IMR-90 (cell line): ENCODE results near the gene DCUN1D2. TPM values are rescaled to one million over a fixed set of nuclear protein-coding genes. Genes with fewer than 3 reads are reported as not detected.
A peak's percentile ranks its signal among the peaks of the same experiment; 100 is the strongest.

Experiments
- ATAC-seq: fragments of 200-7000 bp; cut with Tn5 transposase; 2 replicates; pipeline ENCODE4 v1.9.1; 2020; ENCODE audit warnings: low read depth, mild to moderate bottlenecking, moderate library complexity
- BruUV-seq: library from RNA; stranded (reverse); fragments of 400-500 nt; replicated peaks from 2 replicates; lab custom pipeline; 2021; lab: Mats Ljungman, UMichigan
- CTCF ChIA-PET: fragments of 300-600 bp; formaldehyde crosslinking; extraction: SDS; loops from one replicate; lab custom pipeline; 2021; ENCODE audit warnings: antibody characterized with exemption; lab: Yijun Ruan, JAX
- POLR2A ChIA-PET: fragments of 300-600 bp; sonication (Branson Sonifier 250); formaldehyde crosslinking; loops from one replicate; lab custom pipeline; 2022; ENCODE audit warnings: antibody characterized with exemption; ENCODE audit not compliant: unreplicated experiment; lab: Charles Lee
- DNase-seq: peaks from one replicate; pipeline ENCODE4 v3.0.0; 2013
- H2AFZ ChIP-seq: replicated peaks from 2 replicates; pipeline ENCODE3; 2013; ENCODE audit warnings: low read length, mild to moderate bottlenecking; ENCODE audit not compliant: poor library complexity
- H2AK5ac ChIP-seq: 2 replicates; pipeline ENCODE4 v1.6.1; 2013; ENCODE audit warnings: low read depth, low read length, inconsistent platforms
- H2AK9ac ChIP-seq: replicated peaks from 2 replicates; pipeline ENCODE3; 2013; ENCODE audit warnings: mild to moderate bottlenecking, low read depth, low read length, moderate library complexity; ENCODE audit not compliant: poor library complexity
- H2BK120ac ChIP-seq: 2 replicates; pipeline ENCODE4 v1.6.1; 2013; ENCODE audit warnings: low read depth, low read length, inconsistent platforms
- H2BK15ac ChIP-seq: 3 replicates; pipeline ENCODE4 v1.6.1; 2013; ENCODE audit warnings: low read depth, low read length, inconsistent platforms
- H2BK20ac ChIP-seq: 2 replicates; pipeline ENCODE4 v1.6.1; 2013; ENCODE audit warnings: low read depth, mild to moderate bottlenecking, inconsistent platforms, low read length, moderate library complexity
- H2BK5ac ChIP-seq: 2 replicates; pipeline ENCODE4 v1.6.1; 2013; ENCODE audit warnings: mild to moderate bottlenecking, low read depth, low read length, inconsistent platforms; ENCODE audit not compliant: poor library complexity, severe bottlenecking
- H3K14ac ChIP-seq: replicated peaks from 2 replicates; pipeline ENCODE4 v1.6.1; 2013; ENCODE audit warnings: low read depth, low read length, inconsistent platforms
- H3K18ac ChIP-seq: 2 replicates; pipeline ENCODE4 v1.6.1; 2013; ENCODE audit warnings: low read depth, low read length, control low read depth
- H3K23ac ChIP-seq: 2 replicates; pipeline ENCODE4 v1.6.1; 2013; ENCODE audit warnings: low read depth, low read length, inconsistent platforms
- H3K27ac ChIP-seq: 2 replicates; pipeline ENCODE4 v1.5.1; 2013; ENCODE audit warnings: mild to moderate bottlenecking, control low read depth, low read length; ENCODE audit not compliant: insufficient read depth
- H3K27me3 ChIP-seq: 2 replicates; pipeline ENCODE4 v1.6.1; 2013; ENCODE audit warnings: low read length; ENCODE audit not compliant: control insufficient read depth, insufficient read depth
- H3K36me3 ChIP-seq: 2 replicates; pipeline ENCODE4 v1.6.1; 2013; ENCODE audit warnings: low read length, mixed read lengths; ENCODE audit not compliant: control insufficient read depth, insufficient read depth
- H3K4ac ChIP-seq: 2 replicates; pipeline ENCODE4 v1.6.1; 2013; ENCODE audit warnings: low read depth, low read length, inconsistent platforms
- H3K4me1 ChIP-seq: 2 replicates; pipeline ENCODE4 v1.6.1; 2013; ENCODE audit warnings: low read length, mixed read lengths; ENCODE audit not compliant: control insufficient read depth, insufficient read depth
- H3K4me2 ChIP-seq: 2 replicates; pipeline ENCODE4 v1.6.1; 2013; ENCODE audit warnings: low read depth, mild to moderate bottlenecking, control low read depth, low read length, moderate library complexity
- H3K4me3 ChIP-seq: 2 replicates; pipeline ENCODE4 v1.5.1; 2013; ENCODE audit warnings: low read depth, mild to moderate bottlenecking, control low read depth, low read length, moderate library complexity; ENCODE audit not compliant: insufficient read depth
- H3K56ac ChIP-seq: 2 replicates; pipeline ENCODE4 v1.6.1; 2013; ENCODE audit warnings: low read length, inconsistent platforms; ENCODE audit not compliant: insufficient read depth; ENCODE audit errors: extremely low read depth
- H3K79me1 ChIP-seq, 2 experiments: 2 replicates each; pipeline ENCODE4 v1.6.1; 2013; ENCODE audit warnings: low read length in 2 of 2, inconsistent platforms in 1 of 2, low read depth in 1 of 2
- H3K9ac ChIP-seq: 2 replicates; pipeline ENCODE4 v1.6.1; 2013; ENCODE audit warnings: low read depth, low read length, control low read depth
- H3K9me1 ChIP-seq: 2 replicates; pipeline ENCODE4 v1.6.1; 2013; ENCODE audit warnings: low read length, inconsistent platforms; ENCODE audit not compliant: insufficient read depth
- H3K9me3 ChIP-seq: 2 replicates; pipeline ENCODE4 v1.6.1; 2013; ENCODE audit warnings: low read length; ENCODE audit not compliant: control insufficient read depth, insufficient read depth
- H4K20me1 ChIP-seq: 2 replicates; pipeline ENCODE4 v1.6.1; 2013; ENCODE audit warnings: low read length, inconsistent platforms; ENCODE audit not compliant: insufficient read depth
- H4K5ac ChIP-seq: 2 replicates; pipeline ENCODE4 v1.6.1; 2013; ENCODE audit warnings: mild to moderate bottlenecking, low read depth, low read length, control low read depth
- H4K8ac ChIP-seq, 2 experiments: 2 replicates each; pipeline ENCODE4 v1.6.1; 2013; ENCODE audit warnings: low read depth in 2 of 2, low read length in 2 of 2, control low read depth in 1 of 2, inconsistent platforms in 1 of 2
- H4K91ac ChIP-seq: 2 replicates; pipeline ENCODE4 v1.6.1; 2013; ENCODE audit warnings: low read depth, low read length, inconsistent platforms; ENCODE audit not compliant: insufficient read depth
- BHLHE40 ChIP-seq: fragments of 150-350 bp; IDR thresholded peaks from 2 replicates; pipeline ENCODE4 v1.6.1; 2016; ENCODE audit warnings: mild to moderate bottlenecking, low read depth, low read length
- FOS ChIP-seq: fragments of 150-350 bp; IDR thresholded peaks from 2 replicates; pipeline ENCODE4 v1.6.1; 2016; ENCODE audit warnings: low read depth, low read length
- MAZ ChIP-seq: IDR thresholded peaks from 2 replicates; pipeline ENCODE4 v1.6.1; 2012; ENCODE audit warnings: low read depth, mild to moderate bottlenecking, low read length, improper control_type of control experiment, moderate library complexity, borderline replicate concordance
- MXI1 ChIP-seq: IDR thresholded peaks from 2 replicates; pipeline ENCODE4 v1.6.1; 2012; ENCODE audit warnings: low read depth, mild to moderate bottlenecking, low read length, moderate library complexity, borderline replicate concordance
- NFE2L2 ChIP-seq: fragments of 150-350 bp; IDR thresholded peaks from 2 replicates; pipeline ENCODE4 v1.6.1; 2016; ENCODE audit warnings: low read depth, mild to moderate bottlenecking, low read length
- POLR2A ChIP-seq: IDR thresholded peaks from 2 replicates; pipeline ENCODE4 v1.6.1; 2012; ENCODE audit warnings: mild to moderate bottlenecking, low read depth, low read length
- RCOR1 ChIP-seq: IDR thresholded peaks from 2 replicates; pipeline ENCODE4 v1.6.1; 2012; ENCODE audit warnings: mild to moderate bottlenecking, low read length, improper control_type of control experiment; ENCODE audit not compliant: insufficient replicate concordance
- SMC3 ChIP-seq: fragments of 150-350 bp; IDR thresholded peaks from 2 replicates; pipeline ENCODE4 v1.6.1; 2016; ENCODE audit warnings: low read depth, mild to moderate bottlenecking, antibody characterized with exemption, low read length, moderate library complexity
- WGBS, 2 experiments: methylation state at CpG; one replicate each; pipeline versions ENCODE4 v1.1.5 to v1.1.7; 2013; ENCODE audit warnings: missing lambda C conversion rate in 2 of 2; ENCODE audit not compliant: insufficient read length in 1 of 2; ENCODE audit errors: extremely low coverage in 2 of 2; 5-methylcytosine and 5-hydroxymethylcytosine counted together
- dilution Hi-C: fragments of 300-500 bp; cut with HindIII; formaldehyde crosslinking; loops from one replicate; pipeline ENCODE4 v1.14.3; 2018; ENCODE audit warnings: low sequenced_read_pairs; ENCODE audit not compliant: unreplicated experiment
- in situ Hi-C: fragments of 300-500 bp; cut with MboI; formaldehyde crosslinking; loops from 3 replicates; pipeline ENCODE4 v1.14.3; 2019; ENCODE audit warnings: low sequenced_read_pairs, inconsistent platforms, mixed read lengths
- intact Hi-C: fragments of 100-400 bp; cut with micrococcal nuclease; formaldehyde crosslinking; loops from 2 replicates; pipeline ENCODE4 v1.10.0; 2022
- polyA plus RNA-seq, 3 experiments: library from polyadenylated mRNA; depleted of rRNA; stranded (reverse); fragments of >200 nt; gene quantifications; 2 replicates each; pipeline ENCODE4 v1.2.3, GENCODE V29; 2012; ENCODE audit warnings: low replicate concordance in 1 of 3
- total RNA-seq: library from RNA; depleted of rRNA; stranded (reverse); fragments of >200 nt; gene quantifications from 2 replicates; pipeline ENCODE4 v1.2.3, GENCODE V29; 2012

DCUN1D2 gene
- total and polyA plus RNA-seq, 2 of the 4 experiments (the other 2 are of a cell fraction), result 8.1 to 11.5 TPM

DNA sequence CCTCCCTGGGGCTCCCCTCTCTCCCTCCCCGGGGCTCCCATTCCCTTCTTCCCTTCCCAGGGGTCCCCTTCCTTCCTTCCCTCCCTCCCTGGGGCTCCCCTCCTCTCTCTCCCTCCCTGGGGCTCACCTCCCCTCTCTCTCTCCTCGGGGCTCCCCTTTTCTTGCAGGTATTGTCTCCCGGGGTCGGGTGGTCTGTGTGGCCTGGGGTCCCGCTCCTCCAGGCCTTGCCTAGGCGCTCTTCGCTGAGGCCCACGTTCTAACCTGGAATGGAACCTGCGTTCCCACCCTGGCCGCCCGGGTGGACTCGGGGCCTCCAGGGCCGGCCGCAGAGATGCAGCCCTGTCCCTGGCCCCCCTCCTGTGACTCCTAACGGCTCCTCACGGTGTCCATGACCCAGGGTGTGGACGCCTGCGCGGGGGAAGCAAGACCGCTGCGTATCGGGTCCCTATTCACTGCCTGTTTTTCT lies 940 bp upstream of the DCUN1D2 start:
- Histone ChIP-seq H3K36me3 (peaks cover 15% of the 10 kb centered on the region), H3K4me3 (peak overlapping the region; percentile 76), H4K20me1 (peaks cover 68% of the 10 kb centered on the region), H2BK20ac (no peak overlapping the region), H3K4ac (peak overlapping the region; percentile 77), H3K4me1 (peaks cover 19% of the 10 kb centered on the region), H2AK9ac (peak overlapping the region; percentile 98), H4K5ac (peak overlapping the region; percentile 43), H3K56ac (peak overlapping the region; percentile 85; the same call in 1 of the 2 replicates), H3K14ac (peak overlapping the region; percentile 89), H3K79me1 (peaks cover 51 to 74% of the 10 kb centered on the region in 2 experiments), H3K9me3 (no peaks in the 10 kb centered on the region), H2BK5ac (peak overlapping the region; percentile 82), H3K9ac (peak overlapping the region; percentile 94), H4K8ac (peak overlapping the region; percentile 12 to 57; a peak in 3 of 4 replicates), H2AK5ac (peak overlapping the region; percentile 52), H2AFZ (peak overlapping the region; percentile 82), H3K4me2 (peak overlapping the region; percentile 87), H3K27me3 (no peaks in the 10 kb centered on the region), H2BK120ac (peak overlapping the region; percentile 63), H3K18ac (peak overlapping the region; percentile 39), H3K27ac (peak overlapping the region; percentile 95), H4K91ac (peak overlapping the region; percentile 77), H3K9me1 (peaks cover 34% of the 10 kb centered on the region), H2BK15ac (no peak overlapping the region), H3K23ac (peak overlapping the region; percentile 95)
- TF ChIP-seq POLR2A, result no peak
- no peak for TF ChIP-seq RCOR1
- TF ChIP-seq BHLHE40, result no peak
- TF ChIP-seq MXI1, result no peak
- TF ChIP-seq MAZ, result no peak
- no peak for TF ChIP-seq SMC3
- TF ChIP-seq FOS, result no peak
- no peak for TF ChIP-seq NFE2L2
- POLR2A ChIA-PET, result no interaction called here
- ATAC-seq (peak; percentile 4; the same call in 1 of the 2 replicates), DNase-seq (peak; percentile 14)
- CTCF ChIA-PET, result no interaction called here
- TSS peak; percentile 62 for BruUV-seq
- in situ Hi-C loops, result no loop called here
- WGBS, 2 experiments, result 0% methylated on average over 7 of the region's 22 CpGs; no CpG with 5 or more reads in 1 of the 2 experiments
- dilution Hi-C loops, result no loop called here
- intact Hi-C loops, result no loop called here
